ENCODE measurements around the gene GSN. TPM values are rescaled to one million over a fixed set of nuclear protein-coding genes. Genes with fewer than 3 reads are reported as not detected.

The GSN gene
- polyA plus RNA-seq, 3 donors = 67.4 to 187 (median 95.8) TPM

GRCh38 chr9:121368138-121368522 lies 100.2 kb downstream of the GSN start:
- peaks cover 54% of the 10 kb centered on the region for H3K79me2 ChIP-seq (ENCODE audit: insufficient read depth, low read length)
- no peaks in the 10 kb centered on the region for H4K20me1 ChIP-seq (ENCODE audit: insufficient read depth, low read length)
- no peaks in the 10 kb centered on the region for H3K9me3 ChIP-seq (replicated peaks in 1 of 2; ENCODE audit: control insufficient read depth in 1 of 2, insufficient read depth in 1 of 2, low read length in 2 of 2)
- peaks cover 0 to 2% (median 1%) of the 10 kb centered on the region in 3 donors for H3K27me3 Mint-ChIP-seq (ENCODE audit: low read depth in 3 of 3)
- DNase-seq = peak in 1 of 3 donors; percentile 39
- no CpG with 5 or more reads among the region's 1 CpG for WGBS (ENCODE audit: insufficient coverage)
- TF ChIP-seq CTCF (IDR thresholded peaks at IDR 0.05) = no peak
- H3K4me1 Mint-ChIP-seq = peaks cover 80% of the 10 kb centered on the region
- peak overlapping the region; percentile 70 for H3K4me2 ChIP-seq (replicated peaks; ENCODE audit: extremely low read depth, low read length, poor library complexity, severe bottlenecking)
- peak overlapping the region in 2 of 3 experiments; percentile 5 to 78 for H3K4me3 ChIP-seq (replicated peaks in 1 of 3; ENCODE audit: low read depth in 2 of 3, low read length in 3 of 3)
- H3K9ac ChIP-seq (ENCODE audit: insufficient read depth, low read length, poor library complexity, severe bottlenecking) = no peak overlapping the region
- peaks cover 0 to 6% of the 10 kb centered on the region in 2 donors for H3K36me3 Mint-ChIP-seq
- intact Hi-C loops (cut with micrococcal nuclease) = no loop called here
- H3K9me3 Mint-ChIP-seq = peaks cover 0 to 4% (median 0%) of the 10 kb centered on the region in 7 donors
- no peaks in the 10 kb centered on the region for H3K36me3 ChIP-seq (replicated peaks in 1 of 2; ENCODE audit: control insufficient read depth in 1 of 2, insufficient read depth in 2 of 2, low read length in 2 of 2)
- H3K27ac Mint-ChIP-seq = peak overlapping the region; percentile 61 to 92 (median 81)
- no peak overlapping the region for H2AFZ ChIP-seq (ENCODE audit: insufficient read depth, low read depth, low read length, poor library complexity, severe bottlenecking)
- no peaks in the 10 kb centered on the region for H3K27me3 ChIP-seq (ENCODE audit: control insufficient read depth in 2 of 2, insufficient read depth in 2 of 2, low read length in 2 of 2)
- H3K27ac ChIP-seq (ENCODE audit: low read depth in 1 of 2, low read length in 2 of 2) = peak overlapping the region in 1 of 2 donors; percentile 82
- H3K4me3 Mint-ChIP-seq = peak overlapping the region; percentile 95 to 99
- peaks cover 39 to 68% of the 10 kb centered on the region in 2 donors for H3K4me1 ChIP-seq (ENCODE audit: control insufficient read depth in 1 of 2, insufficient read depth in 2 of 2, low read length in 2 of 2)

DNA sequence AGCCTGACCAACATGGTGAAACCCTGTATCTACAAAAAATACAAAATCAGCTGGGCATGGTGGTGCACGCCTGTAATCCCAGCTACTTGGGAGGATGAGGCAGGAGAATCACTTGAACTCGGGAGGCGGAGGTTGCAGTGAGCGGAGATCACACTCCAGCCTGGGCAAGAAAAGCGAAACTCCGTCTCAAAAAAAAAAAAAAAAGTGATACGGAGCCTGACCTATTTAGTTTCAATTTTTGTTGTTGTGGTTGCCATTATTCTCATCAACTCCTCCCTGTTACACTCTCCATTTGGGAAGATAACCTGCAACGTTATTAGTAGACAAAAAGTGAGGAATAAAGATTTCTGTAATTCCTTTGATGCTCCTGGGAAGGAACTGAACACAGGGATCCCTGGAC lies 100.8 kb downstream of the GSN start:
- peak overlapping the region; percentile 80 to 92 (median 85) for H3K27ac Mint-ChIP-seq
- H3K9ac ChIP-seq (ENCODE audit: insufficient read depth, low read length, poor library complexity, severe bottlenecking) = peak overlapping the region; percentile 74
- no peak for DNase-seq
- no peaks in the 10 kb centered on the region for H3K27me3 ChIP-seq (ENCODE audit: control insufficient read depth in 2 of 2, insufficient read depth in 2 of 2, low read length in 2 of 2)
- peaks cover 0 to 2% (median 1%) of the 10 kb centered on the region in 3 donors for H3K27me3 Mint-ChIP-seq (ENCODE audit: low read depth in 3 of 3)
- H3K4me3 ChIP-seq (replicated peaks in 1 of 3; ENCODE audit: low read depth in 2 of 3, low read length in 3 of 3) = peak overlapping the region; percentile 78 to 87 (median 84)
- peaks cover 33 to 62% of the 10 kb centered on the region in 2 donors for H3K4me1 ChIP-seq (ENCODE audit: control insufficient read depth in 1 of 2, insufficient read depth in 2 of 2, low read length in 2 of 2)
- peaks cover 0 to 4% (median 0%) of the 10 kb centered on the region in 7 donors for H3K9me3 Mint-ChIP-seq
- H3K4me3 Mint-ChIP-seq = peak overlapping the region; percentile 95 to 99
- peaks cover 74% of the 10 kb centered on the region for H3K4me1 Mint-ChIP-seq
- peak overlapping the region; percentile 27 to 82 for H3K27ac ChIP-seq (ENCODE audit: low read depth in 1 of 2, low read length in 2 of 2)
- peak overlapping the region; percentile 95 for H2AFZ ChIP-seq (ENCODE audit: insufficient read depth, low read depth, low read length, poor library complexity, severe bottlenecking)
- H3K36me3 ChIP-seq (replicated peaks in 1 of 2; ENCODE audit: control insufficient read depth in 1 of 2, insufficient read depth in 2 of 2, low read length in 2 of 2) = no peaks in the 10 kb centered on the region
- H3K36me3 Mint-ChIP-seq = peaks cover 0 to 6% of the 10 kb centered on the region in 2 donors
- no peak for TF ChIP-seq CTCF (IDR thresholded peaks at IDR 0.05)
- intact Hi-C loops (cut with micrococcal nuclease) = no loop called here
- peaks cover 54% of the 10 kb centered on the region for H3K79me2 ChIP-seq (ENCODE audit: insufficient read depth, low read length)
- H3K9me3 ChIP-seq (replicated peaks in 1 of 2; ENCODE audit: control insufficient read depth in 1 of 2, insufficient read depth in 1 of 2, low read length in 2 of 2) = no peaks in the 10 kb centered on the region
- peak overlapping the region; percentile 70 for H3K4me2 ChIP-seq (replicated peaks; ENCODE audit: extremely low read depth, low read length, poor library complexity, severe bottlenecking)
- no CpG with 5 or more reads among the region's 8 CpGs for WGBS (ENCODE audit: insufficient coverage)
- H4K20me1 ChIP-seq (ENCODE audit: insufficient read depth, low read length) = no peaks in the 10 kb centered on the region

All from CD14-positive monocyte (primary cell).